HG02870 (cell line): ENCODE data around the gene RLF.
A peak's percentile ranks its signal among the peaks of the same experiment; 100 is the strongest.
"Not testable (repeated sequence)": the region's sequence is repeated elsewhere in the genome, so short reads cannot be mapped to it uniquely, and the experiment has no call there.

Experiments used
- ATAC-seq: cut with Tn5 transposase; IDR thresholded peaks from one replicate; pipeline ENCODE4 v1.9.1; 2021; ENCODE audit warnings: mild to moderate bottlenecking, moderate library complexity; ENCODE audit not compliant: unreplicated experiment

The RLF gene

GRCh38 chr1:40171036-40171435, 9.8 kb downstream of the RLF start:
- ATAC-seq, result no peak

- ATAC-seq, result no peak
Measured at GRCh38 chr1:40174788-40175187, 13.6 kb downstream of the RLF start.

GRCh38 chr1:40176989-40177388, 15.8 kb downstream of the RLF start:
- ATAC-seq, result not testable (repeated sequence)

- no peak for ATAC-seq
Measured at GRCh38 chr1:40178200-40178599, 17.0 kb downstream of the RLF start.

- ATAC-seq, result no peak
Measured at GRCh38 chr1:40179496-40180089, 18.4 kb downstream of the RLF start.

GRCh38 chr1:40183055-40183710, 22.0 kb downstream of the RLF start:
- ATAC-seq, result no peak

GRCh38 chr1:40184193-40184592, 23.0 kb downstream of the RLF start:
- no peak for ATAC-seq

GRCh38 chr1:40185951-40186864, 25.0 kb downstream of the RLF start:
- ATAC-seq, result peak; percentile 96

GRCh38 chr1:40187399-40187798, 26.2 kb downstream of the RLF start:
- ATAC-seq, result no peak

- not testable (repeated sequence) for ATAC-seq
Measured at GRCh38 chr1:40194639-40195038, 33.5 kb downstream of the RLF start.

- no peak for ATAC-seq
Measured at GRCh38 chr1:40197656-40198055, 36.5 kb downstream of the RLF start.

GRCh38 chr1:40199126-40199525, 37.9 kb downstream of the RLF start:
- no peak for ATAC-seq

- ATAC-seq, result no peak
Measured at GRCh38 chr1:40204856-40205255, 43.7 kb downstream of the RLF start.

- no peak for ATAC-seq
Measured at GRCh38 chr1:40210511-40211204, 49.5 kb downstream of the RLF start.

GRCh38 chr1:40218333-40218732, 57.1 kb downstream of the RLF start:
- no peak for ATAC-seq

GRCh38 chr1:40221471-40221905, 60.3 kb downstream of the RLF start:
- ATAC-seq, result not testable (repeated sequence)

- ATAC-seq, result no peak
Measured at GRCh38 chr1:40221977-40222772, 61.0 kb downstream of the RLF start.

GRCh38 chr1:40224040-40224439, 62.9 kb downstream of the RLF start:
- peak; percentile 44 for ATAC-seq

GRCh38 chr1:40226192-40226591, 65.0 kb downstream of the RLF start:
- no peak for ATAC-seq

- ATAC-seq, result peak; percentile 94
Measured at GRCh38 chr1:40232444-40232843, 71.3 kb downstream of the RLF start.
